Astrocyte (in vitro differentiated cells and primary cell): ENCODE measurements around the gene KCTD10. TPM values are rescaled to one million over a fixed set of nuclear protein-coding genes. Genes with fewer than 3 reads are reported as not detected.
"Not testable (repeated sequence)": the region's sequence is repeated elsewhere in the genome, so short reads cannot be mapped to it uniquely, and the experiment has no call there.

ENCODE experiments used
- DNase-seq: peaks from one replicate; pipeline ENCODE4 v3.0.0-alpha.2; 2010; ENCODE audit warnings: low read depth
- FAIRE-seq: peaks from 2 replicates; lab custom pipeline; 2011; peaks lifted over from hg19 to GRCh38; lab: Jason Lieb, UNC
- H2AFZ ChIP-seq: 2 replicates; pipeline ENCODE4 v1.6.0; 2012; ENCODE audit warnings: low read depth, low read length, inconsistent platforms
- H3K27ac ChIP-seq: 2 replicates; pipeline ENCODE4 v1.5.1; 2011; ENCODE audit warnings: low read depth, low read length, inconsistent platforms
- H3K27me3 ChIP-seq: 2 replicates; pipeline ENCODE4 v1.6.0; 2011; ENCODE audit warnings: low read length, inconsistent platforms; ENCODE audit not compliant: insufficient read depth
- H3K36me3 ChIP-seq: 2 replicates; pipeline ENCODE4 v1.5.1; 2011; ENCODE audit warnings: low read length, inconsistent platforms; ENCODE audit not compliant: insufficient read depth
- H3K4me1 ChIP-seq: 2 replicates; pipeline ENCODE4 v1.5.1; 2011; ENCODE audit warnings: low read length, inconsistent platforms; ENCODE audit not compliant: insufficient read depth
- H3K4me2 ChIP-seq: 2 replicates; pipeline ENCODE4 v1.6.0; 2012; ENCODE audit warnings: low read length, inconsistent platforms
- H3K4me3 ChIP-seq: 2 replicates; pipeline ENCODE4 v1.5.1; 2011; ENCODE audit warnings: low read depth, mild to moderate bottlenecking, low read length, inconsistent platforms; ENCODE audit not compliant: insufficient read depth
- H3K79me2 ChIP-seq: 2 replicates; pipeline ENCODE4 v1.6.0; 2012; ENCODE audit warnings: mild to moderate bottlenecking, low read length, inconsistent platforms; ENCODE audit not compliant: insufficient read depth
- H3K9ac ChIP-seq: 2 replicates; pipeline ENCODE4 v1.6.0; 2012; ENCODE audit warnings: mild to moderate bottlenecking, low read length, inconsistent platforms
- H3K9me3 ChIP-seq: 2 replicates; pipeline ENCODE4 v1.5.1; 2012; ENCODE audit warnings: low read depth, mild to moderate bottlenecking, low read length, inconsistent platforms; ENCODE audit not compliant: insufficient read depth
- H4K20me1 ChIP-seq: 2 replicates; pipeline ENCODE4 v1.6.0; 2012; ENCODE audit warnings: low read length, inconsistent platforms; ENCODE audit not compliant: insufficient read depth
- H3K27ac Mint-ChIP-seq: one replicate; pipeline ENCODE4 v1.8.0; 2021; ENCODE audit warnings: mild to moderate bottlenecking, mixed read lengths; ENCODE audit not compliant: unreplicated experiment
- H3K27me3 Mint-ChIP-seq: one replicate; pipeline ENCODE4 v1.8.0; 2021; ENCODE audit warnings: low read depth, mixed read lengths; ENCODE audit not compliant: unreplicated experiment
- H3K36me3 Mint-ChIP-seq: one replicate; pipeline ENCODE4 v1.8.0; 2021; ENCODE audit warnings: low read depth, mixed read lengths; ENCODE audit not compliant: unreplicated experiment
- H3K4me1 Mint-ChIP-seq: one replicate; pipeline ENCODE4 v1.8.0; 2021; ENCODE audit warnings: low read depth, mixed read lengths; ENCODE audit not compliant: unreplicated experiment
- H3K4me3 Mint-ChIP-seq: one replicate; pipeline ENCODE4 v1.8.0; 2021; ENCODE audit warnings: mild to moderate bottlenecking, moderate library complexity, mixed read lengths; ENCODE audit not compliant: unreplicated experiment
- H3K9me3 Mint-ChIP-seq: one replicate; pipeline ENCODE4 v1.8.0; 2021; ENCODE audit warnings: mild to moderate bottlenecking, mixed read lengths; ENCODE audit not compliant: unreplicated experiment
- CTCF ChIP-seq: IDR thresholded peaks from 2 replicates; pipeline ENCODE4 v1.5.1; 2011; ENCODE audit warnings: low read depth, mild to moderate bottlenecking, inconsistent platforms, low read length, moderate library complexity; ENCODE audit not compliant: insufficient read depth
- EZH2 ChIP-seq: IDR thresholded peaks from 2 replicates; pipeline ENCODE4 v1.6.1; 2012; ENCODE audit warnings: mild to moderate bottlenecking, low read length, inconsistent platforms; ENCODE audit not compliant: insufficient read depth
- total RNA-seq: library from RNA; stranded (reverse); gene quantifications from 2 replicates; pipeline ENCODE4 v1.2.1, GENCODE V29; 2021

Gene KCTD10
- total RNA-seq, 1 donor from 2014 or later, result 118 TPM

GRCh38 chr12:109421355-109422087, 55.6 kb downstream of the KCTD10 start:
- DNase-seq, result no peak
- FAIRE-seq, result no peak

DNA sequence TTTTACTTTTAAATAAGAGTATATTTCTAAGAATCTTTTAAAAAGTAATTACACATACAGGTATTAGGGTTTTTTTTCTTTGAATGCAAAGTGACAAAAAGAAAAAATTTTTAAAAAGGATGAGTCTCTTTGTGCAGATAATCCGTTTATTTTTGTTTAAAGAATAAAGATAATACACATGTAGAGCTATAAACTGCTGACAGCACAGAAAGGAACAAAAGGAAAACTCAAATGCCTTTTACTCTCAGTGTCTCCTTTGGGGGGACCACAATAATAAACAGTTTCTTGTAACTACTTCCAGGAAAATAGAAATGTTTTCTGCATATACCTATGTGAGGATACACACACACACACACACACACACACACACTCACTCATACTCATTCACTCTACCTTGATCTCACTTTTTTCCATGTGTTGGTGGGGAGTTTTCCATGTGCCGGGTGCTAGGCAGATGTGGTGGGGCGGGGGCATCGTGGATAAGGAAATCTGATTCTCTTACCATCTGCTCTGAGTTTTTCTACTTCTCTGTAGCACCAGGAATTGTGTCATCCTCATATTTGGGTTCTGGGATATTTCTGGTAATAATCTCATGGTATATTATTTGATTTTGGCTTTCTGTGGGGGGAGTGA, 58.1 kb downstream of the KCTD10 start:
- H3K9me3 ChIP-seq, result no peaks in the 10 kb centered on the region
- no peaks in the 10 kb centered on the region for H3K79me2 ChIP-seq
- H3K27ac Mint-ChIP-seq, result no peak overlapping the region
- peaks cover 10% of the 10 kb centered on the region for H3K27me3 Mint-ChIP-seq
- peaks cover 2% of the 10 kb centered on the region for H3K27me3 ChIP-seq
- no peaks in the 10 kb centered on the region for H3K36me3 Mint-ChIP-seq
- H3K4me3 Mint-ChIP-seq, result no peak overlapping the region
- no peaks in the 10 kb centered on the region for H4K20me1 ChIP-seq
- H3K9me3 Mint-ChIP-seq, result no peaks in the 10 kb centered on the region
- H3K4me3 ChIP-seq, result no peak overlapping the region
- H2AFZ ChIP-seq, result no peak overlapping the region
- H3K4me1 Mint-ChIP-seq, result no peaks in the 10 kb centered on the region
- H3K9ac ChIP-seq, result no peak overlapping the region
- H3K36me3 ChIP-seq, result no peaks in the 10 kb centered on the region
- no peak for TF ChIP-seq CTCF
- TF ChIP-seq EZH2, result no peak
- FAIRE-seq, result no peak
- no peaks in the 10 kb centered on the region for H3K4me1 ChIP-seq
- no peak overlapping the region for H3K27ac ChIP-seq
- no peak for DNase-seq
- no peak overlapping the region for H3K4me2 ChIP-seq

More at GRCh38 chr12:109421355-109422087, 55.6 kb downstream of the KCTD10 start:
- no peaks in the 10 kb centered on the region for H3K4me1 Mint-ChIP-seq
- H3K36me3 ChIP-seq, result no peaks in the 10 kb centered on the region
- H3K4me2 ChIP-seq, result no peak overlapping the region
- no peak overlapping the region for H3K4me3 Mint-ChIP-seq
- H3K9ac ChIP-seq, result no peak overlapping the region
- H3K27ac ChIP-seq, result no peak overlapping the region
- H3K9me3 Mint-ChIP-seq, result peaks cover 5% of the 10 kb centered on the region
- no peaks in the 10 kb centered on the region for H3K79me2 ChIP-seq
- peaks cover 7% of the 10 kb centered on the region for H3K27me3 ChIP-seq
- no peaks in the 10 kb centered on the region for H4K20me1 ChIP-seq
- no peaks in the 10 kb centered on the region for H3K36me3 Mint-ChIP-seq
- H3K4me1 ChIP-seq, result no peaks in the 10 kb centered on the region
- peaks cover 25% of the 10 kb centered on the region for H3K27me3 Mint-ChIP-seq
- no peak overlapping the region for H3K27ac Mint-ChIP-seq
- TF ChIP-seq CTCF (no peak), EZH2 (no peak)
- no peaks in the 10 kb centered on the region for H3K9me3 ChIP-seq
- H2AFZ ChIP-seq, result no peak overlapping the region
- no peak overlapping the region for H3K4me3 ChIP-seq

DNA sequence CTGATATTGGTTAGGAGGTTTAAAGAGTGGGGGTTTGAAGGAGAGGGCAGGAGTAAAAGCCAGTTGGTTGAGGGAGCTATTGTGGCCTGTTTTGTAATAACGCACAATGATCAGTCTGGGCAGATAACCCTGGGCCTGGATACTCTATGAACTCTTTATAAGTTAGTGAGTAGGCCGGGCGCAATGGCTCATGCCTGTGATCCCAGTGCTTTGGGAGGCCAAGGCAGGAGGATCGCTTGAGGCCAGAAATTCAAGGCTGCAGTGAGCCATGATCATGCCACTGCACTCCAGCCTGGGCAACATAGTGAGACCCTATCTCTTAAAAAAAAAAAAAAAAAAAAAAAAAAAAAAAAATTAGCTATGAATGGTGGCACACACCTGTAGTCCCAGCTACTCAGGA, 71.0 kb downstream of the KCTD10 start:
- FAIRE-seq, H3K27me3 ChIP-seq: not testable (repeated sequence)

DNA sequence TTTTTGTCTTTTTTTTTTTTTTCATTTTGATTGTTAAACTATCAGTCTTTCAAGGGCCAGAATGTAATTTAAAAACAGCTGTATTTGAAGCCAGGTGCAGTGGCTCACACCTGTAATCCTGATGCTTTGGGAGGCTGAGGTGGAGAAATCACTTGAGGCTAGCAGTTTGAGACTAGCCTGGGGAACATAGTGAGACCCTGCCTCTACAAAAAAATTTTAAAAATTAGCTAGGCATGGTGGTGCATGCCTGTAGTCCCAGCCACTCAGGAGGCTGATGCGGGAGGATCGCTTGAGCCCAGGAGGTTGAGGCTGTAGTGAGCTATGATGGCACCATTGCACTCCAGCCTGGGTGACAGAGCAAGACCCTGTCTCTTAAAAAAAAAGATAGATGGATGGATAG, 72.3 kb downstream of the KCTD10 start:
- not testable (repeated sequence) for H3K4me1 ChIP-seq, H3K79me2 ChIP-seq, H3K27ac Mint-ChIP-seq, H3K9ac ChIP-seq, DNase-seq, H3K36me3 Mint-ChIP-seq, H3K27ac ChIP-seq, H3K36me3 ChIP-seq, H3K9me3 Mint-ChIP-seq, FAIRE-seq, H3K9me3 ChIP-seq, H3K4me3 ChIP-seq, H3K4me1 Mint-ChIP-seq, H3K4me2 ChIP-seq, H2AFZ ChIP-seq, H4K20me1 ChIP-seq, H3K4me3 Mint-ChIP-seq
- peaks cover 39% of the 10 kb centered on the region for H3K27me3 Mint-ChIP-seq
- peaks cover 12% of the 10 kb centered on the region for H3K27me3 ChIP-seq

More for the DNA sequence above, 71.0 kb downstream of the KCTD10 start:
- DNase-seq, H3K9me3 Mint-ChIP-seq, H3K4me2 ChIP-seq, H3K4me3 Mint-ChIP-seq, H3K4me3 ChIP-seq, H3K4me1 ChIP-seq, H3K36me3 ChIP-seq, H3K27ac Mint-ChIP-seq, H3K79me2 ChIP-seq, H3K9ac ChIP-seq, H4K20me1 ChIP-seq, H3K36me3 Mint-ChIP-seq, H3K4me1 Mint-ChIP-seq, H3K27ac ChIP-seq, H3K9me3 ChIP-seq, H2AFZ ChIP-seq: not testable (repeated sequence)
- H3K27me3 Mint-ChIP-seq, result peaks cover 33% of the 10 kb centered on the region
